ENCODE data around the gene B4GALT5. TPM values are rescaled to one million over a fixed set of nuclear protein-coding genes. Genes with fewer than 3 reads are reported as not detected.
"Not testable (repeated sequence)": the region's sequence is repeated elsewhere in the genome, so short reads cannot be mapped to it uniquely, and the experiment has no call there.

The B4GALT5 gene
- total RNA-seq, 1 experiment from 2014 or later, result 77.0 TPM

- Mint-ChIP-seq H3K4me3 (no peak overlapping the region), H3K27me3 (ENCODE audit: low read depth) (peaks cover 4% of the 10 kb centered on the region), H3K9me3 (no peaks in the 10 kb centered on the region; a peak in 1 of 5 replicates), H3K36me3 (ENCODE audit: insufficient read depth in 1 of 3, low read depth in 3 of 3) (no peaks in the 10 kb centered on the region), H3K4me1 (peaks cover 4% of the 10 kb centered on the region in 2 experiments), H3K27ac (no peak overlapping the region)
- H3K23me2 ChIP-seq (ENCODE audit: insufficient read length, low read depth, low read length, poor library complexity, severe bottlenecking), result peaks cover 4% of the 10 kb centered on the region
- H3K4me1 ChIP-seq (ENCODE audit: insufficient read depth, low read length), result no peaks in the 10 kb centered on the region
- H4K5ac ChIP-seq (ENCODE audit: insufficient read length, low read depth, low read length), result no peak overlapping the region
- no peaks in the 10 kb centered on the region for H3K79me1 ChIP-seq (ENCODE audit: insufficient read depth, low read depth, low read length, poor library complexity, severe bottlenecking)
- no peaks in the 10 kb centered on the region for H3K27me3 ChIP-seq (ENCODE audit: insufficient read depth, low read length)
- H2BK5ac ChIP-seq (ENCODE audit: insufficient read length, low read length), result no peak overlapping the region
- no CpG with 5 or more reads among the region's 15 CpGs for WGBS (ENCODE audit: extremely low coverage, insufficient read length, low lambda C conversion rate)
- no peak overlapping the region for H4K8ac ChIP-seq (replicated peaks; ENCODE audit: insufficient read length, low read depth, low read length)
- H3K9me3 ChIP-seq (ENCODE audit: control insufficient read depth, low read depth, low read length), result no peaks in the 10 kb centered on the region
- H3K23ac ChIP-seq (ENCODE audit: insufficient read length, low read depth, low read length), result no peak overlapping the region
- H3K4ac ChIP-seq (ENCODE audit: low read depth, low read length), result no peak overlapping the region
- H4K20me1 ChIP-seq (ENCODE audit: control insufficient read depth, insufficient read depth, insufficient read length), result no peaks in the 10 kb centered on the region
- no peak overlapping the region for H3K9ac ChIP-seq (ENCODE audit: extremely low read depth, insufficient read length, low read length)
- DNase-seq, result no peak
- H3K4me2 ChIP-seq (ENCODE audit: insufficient read depth, insufficient read length, low read length), result no peak overlapping the region
- no peak overlapping the region for H3T11ph ChIP-seq (ENCODE audit: low read length)
- no peak overlapping the region for H2BK20ac ChIP-seq (ENCODE audit: low read depth, low read length, poor library complexity, severe bottlenecking)
- H2BK120ac ChIP-seq (ENCODE audit: low read depth, low read length, poor library complexity, severe bottlenecking), result no peak overlapping the region
- no peaks in the 10 kb centered on the region for H3K79me2 ChIP-seq (ENCODE audit: insufficient read depth, low read length)
- H4K91ac ChIP-seq (ENCODE audit: insufficient read length, low read depth, low read length), result no peak overlapping the region
- no peak overlapping the region for H3K14ac ChIP-seq (ENCODE audit: insufficient read depth, low read length)
- no peak overlapping the region for H2AFZ ChIP-seq (ENCODE audit: low read length)
- H2BK15ac ChIP-seq (ENCODE audit: low read depth, low read length), result no peak overlapping the region
- H2AK5ac ChIP-seq (ENCODE audit: insufficient read length, low read length), result no peak overlapping the region
- H3K56ac ChIP-seq (ENCODE audit: insufficient read length, low read depth, low read length), result no peak overlapping the region
- no peak for TF ChIP-seq CTCF (conservative IDR thresholded peaks at IDR 0.05)
- no peak overlapping the region for H3K27ac ChIP-seq (ENCODE audit: insufficient read length, low read depth, low read length)
- H3K18ac ChIP-seq (ENCODE audit: insufficient read length, low read depth, low read length), result no peak overlapping the region
- H2BK12ac ChIP-seq (ENCODE audit: insufficient read length, low read depth, low read length), result no peak overlapping the region
These were observed 98.1 kb downstream of the B4GALT5 start for GRCh38 chr20:49615401-49616153.

- H4K8ac ChIP-seq (replicated peaks; ENCODE audit: insufficient read length, low read depth, low read length); H3K4me2 ChIP-seq (ENCODE audit: insufficient read depth, insufficient read length, low read length); H2AK5ac ChIP-seq (ENCODE audit: insufficient read length, low read length); H3K27ac ChIP-seq (ENCODE audit: insufficient read length, low read depth, low read length); H3K4me3 Mint-ChIP-seq; H3K79me2 ChIP-seq (ENCODE audit: insufficient read depth, low read length); H3K9ac ChIP-seq (ENCODE audit: extremely low read depth, insufficient read length, low read length); H3K27me3 ChIP-seq (ENCODE audit: insufficient read depth, low read length); H3K27me3 Mint-ChIP-seq (ENCODE audit: low read depth); H4K91ac ChIP-seq (ENCODE audit: insufficient read length, low read depth, low read length); H2BK120ac ChIP-seq (ENCODE audit: low read depth, low read length, poor library complexity, severe bottlenecking); H4K20me1 ChIP-seq (ENCODE audit: control insufficient read depth, insufficient read depth, insufficient read length); H2BK12ac ChIP-seq (ENCODE audit: insufficient read length, low read depth, low read length); H2BK20ac ChIP-seq (ENCODE audit: low read depth, low read length, poor library complexity, severe bottlenecking); H3K4me1 ChIP-seq (ENCODE audit: insufficient read depth, low read length); H2BK5ac ChIP-seq (ENCODE audit: insufficient read length, low read length); H4K5ac ChIP-seq (ENCODE audit: insufficient read length, low read depth, low read length); H3K56ac ChIP-seq (ENCODE audit: insufficient read length, low read depth, low read length); H3K36me3 Mint-ChIP-seq (ENCODE audit: insufficient read depth in 1 of 3, low read depth in 3 of 3); H3K27ac Mint-ChIP-seq; DNase-seq; H3K18ac ChIP-seq (ENCODE audit: insufficient read length, low read depth, low read length); H3K79me1 ChIP-seq (ENCODE audit: insufficient read depth, low read depth, low read length, poor library complexity, severe bottlenecking); H3K14ac ChIP-seq (ENCODE audit: insufficient read depth, low read length); H2AFZ ChIP-seq (ENCODE audit: low read length); H3K23me2 ChIP-seq (ENCODE audit: insufficient read length, low read depth, low read length, poor library complexity, severe bottlenecking); H3K23ac ChIP-seq (ENCODE audit: insufficient read length, low read depth, low read length); H3K9me3 ChIP-seq (ENCODE audit: control insufficient read depth, low read depth, low read length); H3K4ac ChIP-seq (ENCODE audit: low read depth, low read length); H2BK15ac ChIP-seq (ENCODE audit: low read depth, low read length); H3K9me3 Mint-ChIP-seq; H3K4me1 Mint-ChIP-seq; H3T11ph ChIP-seq (ENCODE audit: low read length): not testable (repeated sequence)
- WGBS (ENCODE audit: extremely low coverage, insufficient read length, low lambda C conversion rate), result no CpG with 5 or more reads among the region's 8 CpGs
These were observed 98.7 kb downstream of the B4GALT5 start for GRCh38 chr20:49615051-49615400.
